Neural progenitor cell (in vitro differentiated cells): Measurements from ENCODE around the gene H3-3A. TPM values are rescaled to one million over a fixed set of nuclear protein-coding genes. Genes with fewer than 3 reads are reported as not detected.

Experiments used
- DNase-seq: peaks from one replicate; pipeline ENCODE4 v3.0.0-alpha.2; 2016; ENCODE audit warnings: low spot score
- H2AFZ ChIP-seq: fragments of 200-600 bp; sonication (generic); replicated peaks from 2 replicates; pipeline ENCODE4 v1.6.1; 2016; ENCODE audit warnings: antibody characterized with exemption
- H3F3A ChIP-seq: fragments of 200-600 bp; sonication (generic); 2 replicates; pipeline ENCODE4 v1.6.1; 2016; ENCODE audit warnings: antibody characterized with exemption, low read depth
- H3K27ac ChIP-seq: fragments of 200-600 bp; sonication (generic); 2 replicates; pipeline ENCODE4 v1.5.1; 2016; ENCODE audit warnings: mild to moderate bottlenecking
- H3K27me3 ChIP-seq: fragments of 200-600 bp; sonication (generic); 2 replicates; pipeline ENCODE4 v1.6.1; 2016; ENCODE audit warnings: mild to moderate bottlenecking, moderate library complexity
- H3K36me3 ChIP-seq: fragments of 200-600 bp; sonication (generic); 2 replicates; pipeline ENCODE4 v1.5.1; 2016
- H3K4me1 ChIP-seq: fragments of 200-600 bp; sonication (generic); 2 replicates; pipeline ENCODE4 v1.6.1; 2016; ENCODE audit warnings: mixed run types
- H3K4me2 ChIP-seq: fragments of 200-600 bp; sonication (generic); 2 replicates; pipeline ENCODE4 v1.6.1; 2016
- H3K4me3 ChIP-seq: fragments of 200-600 bp; sonication (generic); 2 replicates; pipeline ENCODE4 v1.5.1; 2016
- H3K79me2 ChIP-seq: fragments of 200-600 bp; sonication (generic); 2 replicates; pipeline ENCODE4 v1.6.1; 2016; ENCODE audit warnings: low read depth
- H3K9ac ChIP-seq: fragments of 200-600 bp; sonication (generic); 2 replicates; pipeline ENCODE4 v1.6.1; 2016
- H3K9me3 ChIP-seq: fragments of 200-600 bp; sonication (generic); 2 replicates; pipeline ENCODE4 v1.5.1; 2016; ENCODE audit warnings: low read depth
- H4K20me1 ChIP-seq: fragments of 200-600 bp; sonication (generic); 2 replicates; pipeline ENCODE4 v1.6.1; 2016; ENCODE audit warnings: low read depth
- H3K27ac Mint-ChIP-seq: 3 replicates; pipeline ENCODE4 v1.8.0; 2021; ENCODE audit warnings: mixed read lengths
- H3K27me3 Mint-ChIP-seq: 2 replicates; pipeline ENCODE4 v1.8.0; 2022; ENCODE audit warnings: low read depth, mild to moderate bottlenecking, inconsistent platforms, moderate library complexity, mixed read lengths; ENCODE audit not compliant: insufficient read depth
- H3K36me3 Mint-ChIP-seq: 3 replicates; pipeline ENCODE4 v1.8.0; 2021; ENCODE audit warnings: mixed read lengths
- H3K4me1 Mint-ChIP-seq: 3 replicates; pipeline ENCODE4 v1.8.0; 2021; ENCODE audit warnings: mixed read lengths
- H3K4me3 Mint-ChIP-seq: 3 replicates; pipeline ENCODE4 v1.8.0; 2021; ENCODE audit warnings: mild to moderate bottlenecking, moderate library complexity, mixed read lengths
- H3K9me3 Mint-ChIP-seq: 3 replicates; pipeline ENCODE4 v1.8.0; 2020; ENCODE audit warnings: mixed read lengths
- EZH2 ChIP-seq: fragments of 200-600 bp; sonication (generic); IDR thresholded peaks from 2 replicates; pipeline ENCODE4 v1.6.1; 2017; ENCODE audit warnings: antibody characterized with exemption, mild to moderate bottlenecking, moderate library complexity
- EZH2phosphoT487 ChIP-seq: fragments of 200-600 bp; sonication (generic); IDR thresholded peaks from 2 replicates; pipeline ENCODE4 v1.6.1; 2017; ENCODE audit warnings: antibody characterized with exemption
- total RNA-seq: library from RNA; depleted of rRNA; stranded (reverse); fragments of >200 nt; gene quantifications from 2 replicates; pipeline ENCODE4 v1.2.3, GENCODE V29; 2015; ENCODE audit warnings: low replicate concordance
- TF ChIP-seq, protein P1 (sequence below): fragments of 200-600 bp; sonication (generic); IDR thresholded peaks from 2 replicates; pipeline ENCODE4 v1.5.1; 2017; ENCODE audit warnings: antibody characterized with exemption, mild to moderate bottlenecking

Gene H3-3A
- total RNA-seq, 1 donor from 2014 or later: 1,689 TPM

DNA sequence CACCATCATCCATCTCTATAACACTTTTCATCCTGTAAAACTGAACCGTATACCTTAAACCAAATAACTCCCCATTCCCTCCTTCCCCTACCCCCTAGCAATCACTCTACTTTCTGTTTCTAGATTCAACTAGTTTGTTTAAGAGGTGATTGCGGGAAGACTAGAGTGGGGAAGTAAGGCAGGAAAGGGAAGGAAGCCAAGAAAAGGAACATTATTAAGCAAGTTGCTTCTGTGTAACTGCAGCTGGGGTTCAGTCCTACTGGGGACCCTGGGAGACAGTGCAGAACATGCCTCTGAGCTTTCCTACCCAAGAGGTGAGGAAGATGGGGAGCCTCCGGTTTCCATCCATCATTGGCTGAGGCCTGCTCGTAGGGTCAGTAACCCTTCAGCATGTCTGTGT lies 28.9 kb upstream of the H3-3A start:
- Histone ChIP-seq H3K4me2 (no peak overlapping the region), H3K27me3 (no peaks in the 10 kb centered on the region), H3K79me2 (no peaks in the 10 kb centered on the region), H3K9me3 (no peaks in the 10 kb centered on the region), H3K27ac (no peak overlapping the region), H3F3A (no peaks in the 10 kb centered on the region), H3K9ac (no peak overlapping the region), H3K36me3 (no peaks in the 10 kb centered on the region), H3K4me3 (no peak overlapping the region), H4K20me1 (no peaks in the 10 kb centered on the region), H3K4me1 (no peaks in the 10 kb centered on the region), H2AFZ (no peak overlapping the region)
- Mint-ChIP-seq H3K27ac (no peak overlapping the region), H3K4me1 (no peaks in the 10 kb centered on the region), H3K9me3 (no peaks in the 10 kb centered on the region), H3K4me3 (no peak overlapping the region), H3K27me3 (peaks cover 9% of the 10 kb centered on the region), H3K36me3 (no peaks in the 10 kb centered on the region)
- TF ChIP-seq EZH2phosphoT487 (no peak), EZH2 (no peak)
- TF ChIP-seq, protein P1, sequence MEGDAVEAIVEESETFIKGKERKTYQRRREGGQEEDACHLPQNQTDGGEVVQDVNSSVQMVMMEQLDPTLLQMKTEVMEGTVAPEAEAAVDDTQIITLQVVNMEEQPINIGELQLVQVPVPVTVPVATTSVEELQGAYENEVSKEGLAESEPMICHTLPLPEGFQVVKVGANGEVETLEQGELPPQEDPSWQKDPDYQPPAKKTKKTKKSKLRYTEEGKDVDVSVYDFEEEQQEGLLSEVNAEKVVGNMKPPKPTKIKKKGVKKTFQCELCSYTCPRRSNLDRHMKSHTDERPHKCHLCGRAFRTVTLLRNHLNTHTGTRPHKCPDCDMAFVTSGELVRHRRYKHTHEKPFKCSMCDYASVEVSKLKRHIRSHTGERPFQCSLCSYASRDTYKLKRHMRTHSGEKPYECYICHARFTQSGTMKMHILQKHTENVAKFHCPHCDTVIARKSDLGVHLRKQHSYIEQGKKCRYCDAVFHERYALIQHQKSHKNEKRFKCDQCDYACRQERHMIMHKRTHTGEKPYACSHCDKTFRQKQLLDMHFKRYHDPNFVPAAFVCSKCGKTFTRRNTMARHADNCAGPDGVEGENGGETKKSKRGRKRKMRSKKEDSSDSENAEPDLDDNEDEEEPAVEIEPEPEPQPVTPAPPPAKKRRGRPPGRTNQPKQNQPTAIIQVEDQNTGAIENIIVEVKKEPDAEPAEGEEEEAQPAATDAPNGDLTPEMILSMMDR: no peak
- DNase-seq: no peak

DNA sequence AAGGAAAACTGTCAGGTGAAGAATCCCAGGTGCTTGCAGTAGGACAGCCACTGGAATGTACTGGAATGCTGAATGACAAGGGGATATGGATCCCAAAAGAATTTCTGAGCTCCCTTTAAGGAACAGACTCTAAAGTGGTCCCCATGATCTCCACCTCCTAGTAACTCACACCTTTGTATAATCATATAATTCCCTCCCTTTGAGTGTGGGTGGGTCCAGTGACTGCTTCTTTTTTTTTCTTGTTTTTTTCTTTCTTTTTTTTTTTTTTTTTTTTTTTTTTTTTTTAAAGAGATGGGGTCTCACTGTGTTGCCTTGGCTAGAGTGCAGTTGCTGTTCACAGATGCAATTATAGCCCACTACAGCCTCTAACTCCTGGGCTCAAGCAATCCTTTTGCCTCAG lies 28.5 kb upstream of the H3-3A start:
- Histone ChIP-seq H3K9ac (no peak overlapping the region), H3K4me1 (no peaks in the 10 kb centered on the region), H3K9me3 (no peaks in the 10 kb centered on the region), H4K20me1 (no peaks in the 10 kb centered on the region), H3F3A (no peaks in the 10 kb centered on the region), H3K36me3 (no peaks in the 10 kb centered on the region), H2AFZ (no peak overlapping the region), H3K4me3 (no peak overlapping the region), H3K27me3 (no peaks in the 10 kb centered on the region), H3K27ac (no peak overlapping the region), H3K4me2 (no peak overlapping the region), H3K79me2 (no peaks in the 10 kb centered on the region)
- Mint-ChIP-seq H3K4me1 (no peaks in the 10 kb centered on the region), H3K36me3 (no peaks in the 10 kb centered on the region), H3K27ac (no peak overlapping the region), H3K9me3 (no peaks in the 10 kb centered on the region), H3K4me3 (no peak overlapping the region), H3K27me3 (peaks cover 8% of the 10 kb centered on the region)
- no peak for DNase-seq
- TF ChIP-seq EZH2phosphoT487 (no peak), EZH2 (no peak)
- TF ChIP-seq, protein P1: no peak

DNA sequence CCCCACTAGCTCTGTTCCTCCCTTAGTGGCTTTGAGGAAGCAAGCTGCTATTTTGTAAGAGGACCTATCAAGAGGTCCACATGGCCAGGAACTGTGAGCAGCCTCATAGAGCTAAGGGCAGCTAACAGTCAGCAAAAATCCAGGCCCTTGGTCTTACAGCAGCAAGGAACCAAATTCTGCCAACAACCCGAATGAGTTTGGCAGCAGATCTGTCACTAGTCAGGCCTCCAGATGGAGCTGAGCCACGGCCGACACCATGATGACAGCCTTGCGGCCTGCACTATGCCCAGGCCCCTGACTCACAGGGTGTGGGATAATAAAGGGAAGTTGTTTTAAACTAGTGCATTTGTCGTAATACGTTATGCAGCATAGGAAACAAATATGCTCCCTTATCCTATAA lies 28.0 kb upstream of the H3-3A start:
- Histone ChIP-seq H3K9ac (no peak overlapping the region), H3K4me3 (no peak overlapping the region), H3K27ac (no peak overlapping the region), H3K4me2 (no peak overlapping the region), H2AFZ (no peak overlapping the region), H3F3A (no peaks in the 10 kb centered on the region), H3K9me3 (no peaks in the 10 kb centered on the region), H3K36me3 (no peaks in the 10 kb centered on the region), H3K79me2 (no peaks in the 10 kb centered on the region), H3K4me1 (no peaks in the 10 kb centered on the region), H4K20me1 (no peaks in the 10 kb centered on the region), H3K27me3 (no peaks in the 10 kb centered on the region)
- Mint-ChIP-seq H3K4me3 (no peak overlapping the region), H3K27ac (no peak overlapping the region), H3K36me3 (no peaks in the 10 kb centered on the region), H3K4me1 (no peaks in the 10 kb centered on the region), H3K27me3 (peaks cover 7% of the 10 kb centered on the region), H3K9me3 (no peaks in the 10 kb centered on the region)
- TF ChIP-seq, protein P1: no peak
- TF ChIP-seq EZH2 (no peak), EZH2phosphoT487 (no peak)
- DNase-seq: no peak

DNA sequence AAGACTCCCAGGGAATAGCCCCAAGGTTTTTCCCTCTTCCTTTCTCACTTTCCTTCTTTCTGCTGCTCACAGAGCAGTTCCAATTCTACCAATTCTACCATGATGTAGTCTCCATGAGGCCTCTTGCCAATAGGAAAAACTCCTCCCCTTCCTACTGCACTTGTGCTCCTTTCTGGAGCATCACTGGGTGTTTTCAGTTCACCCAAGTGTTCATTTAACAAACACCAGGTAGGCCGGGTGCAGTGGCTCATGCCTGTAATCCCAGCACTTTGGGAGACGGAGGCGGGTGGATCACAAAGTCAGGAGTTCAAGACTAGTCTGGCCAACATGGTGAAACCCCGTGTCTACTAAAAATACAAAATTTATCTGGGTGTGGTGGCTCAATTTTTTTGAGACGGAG lies 26.6 kb upstream of the H3-3A start:
- Histone ChIP-seq H3K36me3 (no peaks in the 10 kb centered on the region), H3K4me3 (no peak overlapping the region), H3K79me2 (no peaks in the 10 kb centered on the region), H3K9ac (no peak overlapping the region), H3K27me3 (no peaks in the 10 kb centered on the region), H2AFZ (no peak overlapping the region), H3K27ac (no peak overlapping the region), H3K4me1 (no peaks in the 10 kb centered on the region), H3F3A (no peaks in the 10 kb centered on the region), H4K20me1 (no peaks in the 10 kb centered on the region), H3K9me3 (no peaks in the 10 kb centered on the region), H3K4me2 (no peak overlapping the region)
- Mint-ChIP-seq H3K4me1 (no peaks in the 10 kb centered on the region), H3K9me3 (no peaks in the 10 kb centered on the region), H3K27ac (no peak overlapping the region), H3K27me3 (peaks cover 9% of the 10 kb centered on the region), H3K36me3 (no peaks in the 10 kb centered on the region), H3K4me3 (no peak overlapping the region)
- DNase-seq: no peak
- TF ChIP-seq, protein P1: no peak
